Retinal pigment epithelial cell (primary cell): ENCODE measurements around the gene MTA3.

Source experiments
- DNase-seq: peaks from one replicate; pipeline ENCODE4 v3.0.0-alpha.2; 2010; ENCODE audit warnings: low read depth
- H3K4me3 ChIP-seq: 2 replicates; pipeline ENCODE4 v1.5.1; 2011; ENCODE audit warnings: mild to moderate bottlenecking, low read length, control low read depth, moderate library complexity
- CTCF ChIP-seq: conservative IDR thresholded peaks from 2 replicates; pipeline ENCODE4 v1.5.1; 2011; ENCODE audit warnings: low read depth, low read length, control low read depth, inconsistent platforms

Gene MTA3

DNA sequence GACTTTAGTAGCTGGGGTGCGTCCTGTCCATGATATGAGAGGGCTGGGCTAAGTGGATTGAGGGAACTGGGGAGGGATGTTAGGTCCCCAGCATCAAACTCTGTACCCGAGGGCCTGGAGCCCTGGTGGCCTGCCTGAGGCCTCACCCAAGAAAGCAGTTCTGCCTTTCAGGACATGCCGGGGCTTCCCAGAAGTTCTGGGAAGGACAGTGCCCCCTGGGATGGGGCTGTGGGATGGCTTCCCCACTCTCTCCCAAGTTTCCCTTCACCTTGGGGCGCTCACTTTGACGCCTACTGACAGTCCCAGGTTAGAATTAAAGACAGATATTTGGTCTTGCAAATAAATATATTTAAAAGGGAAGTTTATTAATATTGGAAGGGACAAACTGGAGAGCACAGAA, 193.7 kb downstream of the MTA3 start:
- no peak overlapping the region for H3K4me3 ChIP-seq
- no peak for TF ChIP-seq CTCF
- DNase-seq = no peak

DNA sequence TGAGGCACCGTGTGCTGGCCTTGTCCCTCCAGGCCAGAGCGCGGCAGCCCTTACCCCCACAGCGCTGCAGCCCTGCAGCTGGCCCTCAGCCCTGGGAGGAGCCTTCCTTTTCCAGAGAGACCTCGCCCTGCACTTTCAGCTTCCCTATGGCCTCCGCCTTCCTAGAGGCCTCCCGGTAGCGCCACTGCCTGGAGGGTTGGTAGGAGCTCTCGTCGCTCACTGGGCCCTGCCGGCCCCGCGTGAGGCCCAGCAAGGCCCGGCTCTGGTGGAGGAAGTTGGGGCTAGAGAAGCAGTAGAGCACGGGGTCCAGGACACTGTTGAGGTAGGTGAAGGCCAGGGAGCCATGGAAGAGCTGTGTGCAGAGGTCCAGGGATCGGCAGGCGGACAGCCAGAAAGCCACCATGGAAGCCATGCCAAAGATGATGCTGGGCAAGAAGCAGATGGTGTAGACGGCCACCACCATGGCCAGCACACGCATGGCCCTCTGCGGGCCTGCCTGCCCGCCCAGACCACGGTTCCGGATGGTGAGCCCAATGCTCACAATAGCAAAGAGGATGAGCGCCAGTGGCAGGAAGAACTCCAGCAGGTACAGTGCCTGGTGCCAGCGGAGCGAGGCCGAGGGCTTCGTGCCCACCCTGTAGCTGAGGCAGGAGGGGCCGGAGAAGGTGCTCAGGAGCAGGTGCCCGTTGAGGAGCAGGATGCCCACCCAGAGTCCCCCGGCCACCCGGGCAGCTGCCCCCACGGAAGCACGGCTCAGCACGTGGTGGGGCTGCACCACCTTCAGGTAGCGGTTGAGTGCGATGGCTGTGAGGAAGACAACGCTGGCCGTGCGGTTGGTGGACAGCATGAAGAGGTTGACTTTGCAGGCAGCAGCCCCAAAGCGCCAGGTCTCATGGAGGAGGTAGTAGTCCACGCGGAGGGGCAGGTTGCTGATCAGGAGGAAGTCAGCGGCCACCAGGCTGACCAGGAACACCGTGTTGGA, 194.7 kb downstream of the MTA3 start:
- TF ChIP-seq CTCF = no peak
- no peak overlapping the region for H3K4me3 ChIP-seq
- DNase-seq = no peak

DNA sequence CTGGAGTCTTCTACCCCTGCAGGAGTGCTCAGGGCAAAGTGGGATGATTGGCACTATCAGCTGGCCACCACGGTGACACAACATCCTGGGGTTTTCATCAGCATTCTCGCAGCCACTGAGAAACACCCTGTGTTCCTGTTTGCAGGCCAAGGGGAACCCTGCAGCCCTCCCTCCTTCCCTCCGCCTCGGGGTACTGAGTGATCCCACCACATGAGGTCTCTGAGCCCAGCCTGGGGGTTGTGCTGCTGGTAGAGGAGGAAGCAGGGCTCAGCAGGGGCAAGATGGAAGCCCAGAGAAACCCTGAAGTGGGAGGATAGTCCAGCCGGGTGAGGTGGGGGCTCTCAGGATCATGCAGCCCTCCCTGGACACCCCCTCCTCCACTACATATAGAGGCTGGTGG, 195.7 kb downstream of the MTA3 start, which contains the start of gene OXER1:
Gene OXER1 (minus strand): TSS at position 40 of the 400 bp plus-strand sequence. CDS start 73 bp downstream, outside the sequence.
- no peak within 1 kb of the TSS for H3K4me3 ChIP-seq
- TF ChIP-seq CTCF = no peak

DNA sequence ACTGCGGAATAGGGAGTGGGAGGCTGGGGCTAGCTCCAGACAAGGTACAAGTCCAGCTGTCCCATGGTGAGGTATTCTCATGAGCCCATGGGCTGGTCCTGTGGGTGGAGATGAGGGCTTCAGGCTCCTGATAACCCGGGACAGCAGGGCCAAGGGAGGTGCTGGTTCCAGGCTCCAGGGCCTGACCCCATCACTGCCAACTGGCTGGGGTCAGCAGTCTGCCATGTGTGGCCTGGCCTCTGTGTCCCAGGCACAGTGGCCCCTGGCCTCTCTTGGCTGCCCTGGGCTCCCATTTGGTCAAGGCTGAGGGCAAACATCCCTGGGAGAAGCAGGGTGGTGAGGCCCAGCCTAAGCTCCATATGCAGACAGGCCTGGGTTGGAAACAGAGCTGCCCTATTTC, 196.5 kb downstream of the MTA3 start:
- no peak for TF ChIP-seq CTCF
- no peak for DNase-seq
- H3K4me3 ChIP-seq = no peak overlapping the region

More for the DNA sequence above, 195.7 kb downstream of the MTA3 start, which contains the start of gene OXER1:
- no peak for DNase-seq

- H3K4me3 ChIP-seq = no peak overlapping the region
- DNase-seq = no peak
- no peak for TF ChIP-seq CTCF
Observed at GRCh38 chr2:42765686-42766085, 197.3 kb downstream of the MTA3 start.

- TF ChIP-seq CTCF = no peak
Observed at GRCh38 chr2:42767080-42767898, 198.9 kb downstream of the MTA3 start.

More at GRCh38 chr2:42767080-42767898, 198.9 kb downstream of the MTA3 start:
- no peak overlapping the region for H3K4me3 ChIP-seq
- no peak for DNase-seq
